Measurements from ENCODE around the gene NT5C.

Gene NT5C

GRCh38 chr17:75082683-75083082, 48.9 kb downstream of the NT5C start:
- no peak overlapping the region for H3K4me3 ChIP-seq (ENCODE audit: low read length)
- H3K4me1 ChIP-seq (ENCODE audit: control insufficient read depth, low read length) = peaks cover 7% of the 10 kb centered on the region
- H3K27ac ChIP-seq (ENCODE audit: low read depth, low read length) = no peak overlapping the region
- H3K36me3 ChIP-seq (ENCODE audit: control insufficient read depth, low read length) = no peaks in the 10 kb centered on the region
- no peaks in the 10 kb centered on the region for H3F3A ChIP-seq (ENCODE audit: control insufficient read depth, insufficient read depth)
- no peak overlapping the region for H3K4me2 ChIP-seq (ENCODE audit: low read length)
- no peaks in the 10 kb centered on the region for H3K9me2 ChIP-seq (replicated peaks; ENCODE audit: control insufficient read depth, low read length)
- H3K27me3 ChIP-seq (ENCODE audit: control insufficient read depth, low read length) = peaks cover 40% of the 10 kb centered on the region
- no peak for TF ChIP-seq EZH2phosphoT487 (IDR thresholded peaks at IDR 0.05; ENCODE audit: borderline replicate concordance, low read length)
- TF ChIP-seq CTCF (IDR thresholded peaks at IDR 0.05; ENCODE audit: low read depth, low read length, poor library complexity, severe bottlenecking) = no peak
- no peaks in the 10 kb centered on the region for H3K9me3 ChIP-seq (ENCODE audit: control insufficient read depth, insufficient read depth, low read length)
- H3K79me2 ChIP-seq (ENCODE audit: control insufficient read depth, low read length) = no peaks in the 10 kb centered on the region
- no peaks in the 10 kb centered on the region for H4K20me1 ChIP-seq (ENCODE audit: control insufficient read depth, insufficient read depth, low read depth, low read length)

GRCh38 chr17:75081611-75082540, 49.7 kb downstream of the NT5C start:
- Histone ChIP-seq H3K4me2 (ENCODE audit: low read length) (no peak overlapping the region), H3K9me3 (ENCODE audit: control insufficient read depth, insufficient read depth, low read length) (no peaks in the 10 kb centered on the region), H3K27me3 (ENCODE audit: control insufficient read depth, low read length) (peaks cover 41% of the 10 kb centered on the region), H3K27ac (ENCODE audit: low read depth, low read length) (no peak overlapping the region), H4K20me1 (ENCODE audit: control insufficient read depth, insufficient read depth, low read depth, low read length) (no peaks in the 10 kb centered on the region), H3K36me3 (ENCODE audit: control insufficient read depth, low read length) (no peaks in the 10 kb centered on the region), H3K4me3 (ENCODE audit: low read length) (no peak overlapping the region), H3K79me2 (ENCODE audit: control insufficient read depth, low read length) (no peaks in the 10 kb centered on the region), H3F3A (ENCODE audit: control insufficient read depth, insufficient read depth) (no peaks in the 10 kb centered on the region), H3K9me2 (replicated peaks; ENCODE audit: control insufficient read depth, low read length) (no peaks in the 10 kb centered on the region), H3K4me1 (ENCODE audit: control insufficient read depth, low read length) (peaks cover 10% of the 10 kb centered on the region)
- no peak for TF ChIP-seq CTCF (IDR thresholded peaks at IDR 0.05; ENCODE audit: low read depth, low read length, poor library complexity, severe bottlenecking)
- TF ChIP-seq EZH2phosphoT487 (IDR thresholded peaks at IDR 0.05; ENCODE audit: borderline replicate concordance, low read length) = no peak

All from DOHH2 (cell line).